22Rv1 (cell line): ENCODE measurements around the gene CAMKMT.
"Not testable (repeated sequence)": the region's sequence is repeated elsewhere in the genome, so short reads cannot be mapped to it uniquely, and the experiment has no call there.

Experiments used
- H3K27ac ChIP-seq: fragments of 450-650 bp; 2 replicates; pipeline ENCODE4 v1.5.1; 2017
- ZFX ChIP-seq: fragments of 450-650 bp; IDR thresholded peaks from 2 replicates; pipeline ENCODE4 v1.6.1; 2017; ENCODE audit warnings: antibody characterized with exemption, borderline replicate concordance
- TF ChIP-seq, protein P1 (sequence below): fragments of 450-650 bp; IDR thresholded peaks from 2 replicates; pipeline ENCODE4 v1.5.1; 2017; ENCODE audit warnings: mild to moderate bottlenecking

The CAMKMT gene

GRCh38 chr2:44362207-44363015 lies 664 bp downstream of the CAMKMT start:
- peak overlapping the region; percentile 79 for H3K27ac ChIP-seq
- TF ChIP-seq ZFX = no peak
- TF ChIP-seq, protein P1, sequence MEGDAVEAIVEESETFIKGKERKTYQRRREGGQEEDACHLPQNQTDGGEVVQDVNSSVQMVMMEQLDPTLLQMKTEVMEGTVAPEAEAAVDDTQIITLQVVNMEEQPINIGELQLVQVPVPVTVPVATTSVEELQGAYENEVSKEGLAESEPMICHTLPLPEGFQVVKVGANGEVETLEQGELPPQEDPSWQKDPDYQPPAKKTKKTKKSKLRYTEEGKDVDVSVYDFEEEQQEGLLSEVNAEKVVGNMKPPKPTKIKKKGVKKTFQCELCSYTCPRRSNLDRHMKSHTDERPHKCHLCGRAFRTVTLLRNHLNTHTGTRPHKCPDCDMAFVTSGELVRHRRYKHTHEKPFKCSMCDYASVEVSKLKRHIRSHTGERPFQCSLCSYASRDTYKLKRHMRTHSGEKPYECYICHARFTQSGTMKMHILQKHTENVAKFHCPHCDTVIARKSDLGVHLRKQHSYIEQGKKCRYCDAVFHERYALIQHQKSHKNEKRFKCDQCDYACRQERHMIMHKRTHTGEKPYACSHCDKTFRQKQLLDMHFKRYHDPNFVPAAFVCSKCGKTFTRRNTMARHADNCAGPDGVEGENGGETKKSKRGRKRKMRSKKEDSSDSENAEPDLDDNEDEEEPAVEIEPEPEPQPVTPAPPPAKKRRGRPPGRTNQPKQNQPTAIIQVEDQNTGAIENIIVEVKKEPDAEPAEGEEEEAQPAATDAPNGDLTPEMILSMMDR = no peak

DNA sequence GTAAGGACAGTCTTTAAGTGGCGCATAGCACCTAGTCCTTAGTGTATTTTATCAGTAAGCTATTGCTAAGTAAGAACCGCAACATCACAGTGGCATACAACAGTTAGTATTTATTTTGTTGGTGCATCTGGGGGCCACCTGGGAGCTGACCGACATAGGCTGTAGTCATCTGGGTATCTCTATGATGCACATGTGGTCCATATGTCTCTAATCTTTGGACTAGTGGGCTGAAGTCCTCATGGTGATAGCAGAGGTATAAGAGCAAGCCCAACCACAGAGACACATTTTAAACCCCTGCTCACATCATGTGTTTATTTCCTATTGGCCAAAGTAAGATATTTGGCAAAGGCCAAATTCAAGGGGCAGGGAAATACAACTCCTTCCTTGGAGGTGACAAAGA lies 2.9 kb downstream of the CAMKMT start:
- H3K27ac ChIP-seq = no peak overlapping the region

GRCh38 chr2:44367591-44367990 lies 5.8 kb downstream of the CAMKMT start:
- no peak overlapping the region for H3K27ac ChIP-seq
- TF ChIP-seq, protein P1 = no peak
- TF ChIP-seq ZFX = no peak

More for the DNA sequence above, 2.9 kb downstream of the CAMKMT start:
- TF ChIP-seq, protein P1 = no peak
- TF ChIP-seq ZFX = no peak

DNA sequence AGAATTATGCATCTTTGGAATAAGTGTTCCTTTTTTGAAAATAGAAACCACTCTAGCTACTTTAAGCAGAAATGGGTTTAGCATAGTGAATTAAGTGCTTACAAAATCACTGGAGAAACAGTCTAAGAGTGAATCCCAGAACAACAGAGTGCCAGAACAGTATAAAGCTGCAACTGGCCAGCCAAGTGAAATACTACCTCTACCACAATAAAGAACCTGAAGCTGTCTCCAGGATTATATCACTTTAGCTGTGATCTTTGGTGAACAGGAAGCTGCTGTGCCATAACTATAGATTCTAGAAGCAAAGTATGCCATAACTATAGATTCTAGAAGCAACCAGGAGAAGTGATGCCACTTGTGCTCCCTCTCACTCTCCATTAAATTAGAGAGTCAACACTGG lies 7.6 kb downstream of the CAMKMT start:
- TF ChIP-seq, protein P1 = no peak
- no peak for TF ChIP-seq ZFX
- H3K27ac ChIP-seq = no peak overlapping the region

- no peak overlapping the region for H3K27ac ChIP-seq
- no peak for TF ChIP-seq ZFX
- TF ChIP-seq, protein P1 = no peak
These were observed 9.7 kb downstream of the CAMKMT start for GRCh38 chr2:44371445-44371844.

DNA sequence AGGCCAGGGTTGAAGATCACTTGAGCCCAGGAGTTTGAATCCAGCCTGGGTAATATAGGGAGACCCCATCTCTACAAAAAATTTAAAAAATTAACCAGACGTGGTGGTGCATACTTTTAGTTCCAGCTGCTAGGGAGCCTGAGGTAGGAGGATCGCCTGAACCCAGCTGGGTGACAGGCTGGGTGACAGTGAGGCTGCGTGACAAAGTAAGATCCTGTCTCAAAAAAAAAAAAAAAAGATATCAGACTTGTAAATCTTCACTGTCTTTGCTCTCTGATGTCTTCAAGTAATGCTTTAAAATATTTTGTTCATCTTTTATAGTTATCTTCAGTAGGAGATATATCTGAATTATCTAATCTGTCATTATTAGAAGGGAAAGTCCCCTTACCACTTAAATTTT lies 10.5 kb downstream of the CAMKMT start:
- no peak overlapping the region for H3K27ac ChIP-seq

DNA sequence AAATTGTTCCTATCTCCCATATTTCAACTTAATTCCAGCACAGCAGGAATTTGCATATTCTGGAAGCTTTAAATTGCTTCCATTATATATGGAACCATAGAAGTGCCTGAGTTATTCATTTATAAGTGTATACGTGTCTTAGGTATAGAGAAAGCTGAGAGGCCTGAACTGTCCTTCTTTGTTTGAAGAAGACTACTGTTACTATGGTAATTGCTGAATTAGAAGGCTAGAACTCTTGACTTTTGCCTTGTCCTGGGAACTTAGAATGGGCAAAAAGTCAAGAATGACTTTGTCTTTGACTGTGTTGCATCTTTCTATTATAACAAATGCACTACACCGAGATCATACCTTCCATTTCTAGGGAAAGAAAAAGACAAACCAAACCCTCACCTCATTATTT lies 15.7 kb downstream of the CAMKMT start:
- no peak for TF ChIP-seq ZFX
- TF ChIP-seq, protein P1 = no peak
- no peak overlapping the region for H3K27ac ChIP-seq

More for the DNA sequence above, 10.5 kb downstream of the CAMKMT start:
- TF ChIP-seq, protein P1 = no peak
- TF ChIP-seq ZFX = no peak

DNA sequence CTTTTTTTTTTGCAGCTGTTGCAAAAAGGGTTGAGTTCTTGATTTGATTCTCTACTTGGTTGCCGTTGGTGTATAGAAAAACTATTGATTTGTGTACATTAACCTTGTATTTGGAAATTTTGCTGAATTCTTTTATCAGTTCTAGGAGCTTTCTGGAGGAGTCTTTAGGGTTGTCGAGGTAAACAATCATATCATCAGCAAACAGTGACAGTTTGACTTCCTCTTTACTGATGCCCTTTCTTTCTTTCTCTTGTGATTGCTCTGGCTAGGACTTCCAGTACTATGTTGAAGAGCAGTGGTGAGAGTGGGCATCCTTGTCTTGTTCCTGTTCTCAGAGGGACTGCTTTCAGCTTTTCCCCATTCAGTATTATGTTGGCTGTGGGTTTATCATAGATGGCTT lies 23.5 kb downstream of the CAMKMT start:
- H3K27ac ChIP-seq = not testable (repeated sequence)
